Globus pallidus (tissue), 1 donor: ENCODE data around the gene EEF1AKMT2.
"Not testable (repeated sequence)": the region's sequence is repeated elsewhere in the genome, so short reads cannot be mapped to it uniquely, and the experiment has no call there.

ENCODE experiments used
- DNase-seq: peaks from one replicate; pipeline ENCODE4 v3.0.0-alpha.2; 2015; ENCODE audit warnings: low spot score

EEF1AKMT2 gene

DNA sequence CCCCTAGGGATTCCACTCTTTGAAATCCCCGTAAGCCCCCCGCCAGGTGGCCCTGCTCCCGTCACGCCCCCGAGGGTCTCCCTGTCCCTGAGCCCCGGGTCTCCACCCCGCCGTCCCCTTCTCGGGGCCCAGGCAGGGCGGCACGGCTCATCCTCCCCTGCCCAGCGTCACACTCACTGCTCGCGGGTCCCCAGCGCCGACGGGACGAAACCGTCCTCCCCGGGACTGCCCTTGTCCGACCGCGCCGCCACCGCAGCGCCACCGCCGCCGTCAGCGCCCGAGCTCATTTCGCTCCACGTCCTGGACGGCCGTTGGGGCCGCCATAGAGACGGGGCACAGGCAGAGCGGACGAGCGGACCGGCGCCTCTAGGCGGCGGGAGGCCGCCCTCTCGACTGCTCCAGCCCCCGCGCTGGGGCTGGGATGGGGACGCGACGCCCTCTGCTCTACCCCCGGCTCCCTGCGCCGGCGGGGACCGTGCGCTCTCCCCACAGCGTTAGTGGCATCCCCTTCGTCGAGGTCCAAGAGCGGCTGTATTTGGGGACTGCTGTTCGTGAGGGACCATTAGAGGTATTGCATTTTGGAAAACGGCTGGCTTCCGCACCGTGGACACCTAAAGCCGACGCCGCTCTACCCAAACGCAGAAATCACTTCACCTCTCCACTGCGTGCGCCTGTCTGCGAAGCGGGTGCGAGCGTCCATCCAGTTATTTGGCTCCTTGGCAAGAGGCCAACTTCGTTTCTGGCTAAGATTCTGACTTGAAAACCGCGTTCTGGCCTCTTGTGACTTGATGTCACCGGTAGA, at the start of gene EEF1AKMT2:
Gene EEF1AKMT2 (minus strand): TSS at position 341 of the 802 bp plus-strand sequence. CDS start 54 bp downstream, at position 287.
- DNase-seq, result peak; percentile 81

DNA sequence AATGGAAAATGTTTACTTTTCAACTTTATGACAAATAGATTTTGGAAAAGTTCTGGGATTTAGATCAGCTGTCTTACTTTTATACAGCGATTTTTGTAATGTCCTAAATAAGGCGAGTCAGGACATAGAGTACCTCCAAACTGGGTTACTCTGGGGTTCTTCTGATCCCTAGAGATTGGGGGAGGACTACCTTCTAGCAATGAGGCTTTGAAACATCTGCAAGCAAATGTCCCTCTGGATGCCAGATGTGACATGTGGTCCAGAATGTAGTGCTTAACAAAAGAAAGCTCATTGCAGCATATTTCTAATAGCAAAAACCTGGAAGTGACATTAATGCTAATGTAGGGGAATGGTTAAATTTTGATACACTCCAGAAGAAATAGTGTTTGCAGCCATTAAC, 46.0 kb upstream of the EEF1AKMT2 start:
- DNase-seq, result no peak

DNA sequence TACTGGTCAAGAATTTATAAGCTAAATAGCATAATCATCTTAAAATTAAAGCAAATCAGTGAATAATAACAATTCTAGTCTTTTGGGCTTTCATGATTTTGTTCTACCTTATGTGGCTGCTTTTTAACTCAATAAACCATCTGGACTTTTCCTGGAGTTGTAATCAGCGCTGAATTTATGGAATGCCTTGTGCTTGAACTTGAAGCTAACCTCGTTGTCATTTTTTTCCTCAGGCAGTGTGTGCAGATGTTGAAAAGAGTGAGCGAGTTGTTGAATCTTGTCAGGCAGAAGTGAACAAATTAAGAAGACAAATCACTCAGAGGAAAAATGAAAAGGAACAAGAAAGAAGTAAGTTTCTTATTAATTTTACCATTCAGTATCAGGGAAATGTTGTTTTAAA, 39.4 kb upstream of the EEF1AKMT2 start:
- DNase-seq, result no peak

DNA sequence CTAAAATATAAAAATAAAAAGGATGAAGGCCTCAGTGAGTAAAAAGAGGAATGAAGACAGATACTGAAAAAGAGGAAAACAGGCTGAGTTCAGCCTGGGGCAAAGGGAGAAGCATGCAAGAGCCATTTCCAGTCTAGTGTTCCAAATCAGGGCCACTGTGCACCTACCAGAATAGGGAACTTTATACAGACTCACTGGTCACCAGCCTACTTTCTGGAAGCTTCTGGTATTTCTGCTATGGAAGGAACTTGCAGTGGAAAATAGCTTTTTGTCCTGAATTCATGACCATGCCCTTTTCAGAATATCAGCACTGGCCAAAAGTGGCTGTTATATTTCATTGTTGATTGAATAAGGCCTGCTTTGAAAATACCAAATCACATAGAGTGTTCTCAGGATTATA, 38.8 kb upstream of the EEF1AKMT2 start:
- DNase-seq, result peak; percentile 36

DNA sequence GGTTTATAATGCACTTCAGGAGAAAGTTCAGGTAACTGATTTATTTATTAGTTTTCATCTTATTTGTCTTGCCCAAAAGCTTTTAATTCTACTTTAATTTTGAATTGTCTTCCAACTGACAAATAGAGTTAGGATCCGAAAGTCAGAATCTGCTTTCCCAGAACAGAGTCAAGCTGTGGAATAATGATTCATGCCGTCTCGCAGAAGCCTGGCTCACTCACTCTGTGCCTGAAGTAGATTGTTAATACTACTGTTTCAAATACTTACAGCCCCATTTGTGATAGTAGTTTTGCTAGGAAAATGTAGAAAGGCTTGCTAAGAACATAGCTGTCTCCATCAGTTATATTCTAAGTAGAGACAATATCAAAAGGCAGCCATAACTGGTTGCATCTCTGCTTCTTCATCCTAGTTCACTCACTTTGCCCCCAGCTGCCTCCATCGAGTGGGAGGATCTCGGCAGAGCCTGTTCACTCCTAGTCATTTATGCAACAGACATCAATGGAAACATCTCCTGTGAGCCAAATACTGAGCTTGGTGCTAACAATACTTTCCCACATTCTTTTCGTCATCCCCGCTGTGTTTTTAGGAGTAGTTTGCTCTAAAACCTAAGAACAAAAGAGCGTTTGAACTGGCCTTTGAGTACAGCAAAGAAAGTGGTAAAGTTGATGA, 37.9 kb upstream of the EEF1AKMT2 start:
- DNase-seq, result no peak

DNA sequence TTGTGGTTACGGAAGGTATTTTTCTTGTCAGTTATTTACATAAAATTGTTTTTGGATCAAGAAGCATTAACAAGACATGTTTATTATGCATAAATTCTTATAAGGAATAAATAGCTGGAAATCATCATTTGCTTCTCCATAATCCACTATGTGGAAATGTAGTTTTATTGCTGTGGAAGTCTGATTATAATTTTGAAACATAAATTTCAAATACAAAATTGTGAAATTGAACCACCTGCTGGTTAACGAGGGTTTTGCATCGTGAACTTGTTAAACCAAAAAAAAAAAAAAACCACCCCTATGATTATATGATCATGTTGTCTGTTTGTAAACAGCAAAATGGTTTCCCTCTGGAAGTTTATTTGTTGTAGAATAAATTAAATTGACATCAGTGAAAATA, 35.8 kb upstream of the EEF1AKMT2 start:
- no peak for DNase-seq

DNA sequence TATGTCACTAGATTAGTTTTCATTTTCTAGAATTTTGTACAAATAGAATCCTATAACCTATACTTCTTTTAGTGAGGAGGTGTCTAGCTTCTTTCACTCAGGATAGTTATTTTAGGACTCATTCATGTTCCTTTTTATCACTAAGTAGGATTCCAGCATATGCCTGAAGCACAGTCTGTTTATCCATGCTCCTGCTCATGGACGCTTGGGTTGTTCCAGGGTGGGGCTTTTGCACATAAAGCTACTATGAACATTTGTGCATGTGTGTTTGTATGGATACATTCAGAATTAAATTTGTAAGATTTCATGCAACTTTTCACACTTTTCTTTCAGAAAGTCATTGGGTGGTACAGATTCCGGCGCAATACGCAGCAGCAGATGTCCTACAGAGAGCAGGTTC, 34.6 kb upstream of the EEF1AKMT2 start:
- DNase-seq, result no peak

DNA sequence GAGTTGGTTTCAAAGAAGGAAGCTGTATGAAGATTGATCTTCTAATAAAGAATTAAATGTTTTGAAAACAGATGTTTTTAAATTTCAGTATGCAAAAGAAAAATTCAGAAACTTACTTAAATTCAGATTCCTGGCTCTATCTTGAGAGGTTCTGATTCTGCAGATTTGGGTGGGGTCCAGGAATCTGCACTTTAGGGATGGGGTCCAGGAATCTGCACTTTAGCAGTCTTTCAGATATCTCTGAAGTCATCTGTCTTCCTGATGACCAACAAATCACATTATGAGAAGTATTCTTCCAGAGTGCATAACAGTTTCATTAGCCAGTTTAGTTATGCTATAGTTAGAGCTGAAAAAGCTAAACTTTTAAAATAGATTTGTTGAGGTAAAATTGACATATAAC, 34.0 kb upstream of the EEF1AKMT2 start:
- DNase-seq, result no peak

DNA sequence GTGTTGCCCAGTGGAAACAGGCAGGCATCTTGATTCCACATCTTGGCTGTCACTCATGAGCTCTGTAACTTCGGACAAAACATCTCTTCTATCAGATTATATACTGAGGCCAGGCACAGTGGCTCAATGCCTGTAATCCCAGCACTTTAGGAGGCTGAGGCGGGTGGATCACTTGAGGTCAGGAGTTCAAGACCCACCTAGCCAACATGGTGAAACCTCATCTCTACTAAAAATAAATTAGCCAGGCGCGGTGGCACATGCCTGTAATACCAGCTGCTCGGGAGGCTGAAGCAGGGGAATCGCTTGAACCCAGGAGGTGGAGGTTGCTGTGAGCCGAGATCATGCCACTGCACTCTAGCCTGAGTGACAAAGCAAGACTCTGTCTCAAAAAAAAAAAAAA, 33.2 kb upstream of the EEF1AKMT2 start:
- not testable (repeated sequence) for DNase-seq

DNA sequence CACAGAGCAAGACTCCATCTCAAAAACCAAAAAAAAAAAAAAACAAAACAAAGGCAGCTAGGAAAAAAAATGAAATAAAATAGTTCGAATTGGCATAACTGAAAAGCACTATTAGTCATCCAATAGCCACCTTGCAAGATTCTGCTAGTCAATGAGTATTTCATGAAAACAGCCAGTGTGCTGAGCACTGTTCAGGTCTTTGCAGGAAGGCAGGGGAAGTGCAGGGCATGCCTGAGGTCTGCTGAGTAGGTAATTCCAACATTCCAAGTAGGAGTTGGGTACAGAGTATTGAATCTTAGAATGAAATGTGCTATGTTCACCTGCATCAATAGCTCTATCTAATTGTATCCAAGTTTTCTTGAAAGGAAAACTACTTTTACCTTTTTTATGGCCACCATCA, 32.8 kb upstream of the EEF1AKMT2 start:
- DNase-seq, result no peak

DNA sequence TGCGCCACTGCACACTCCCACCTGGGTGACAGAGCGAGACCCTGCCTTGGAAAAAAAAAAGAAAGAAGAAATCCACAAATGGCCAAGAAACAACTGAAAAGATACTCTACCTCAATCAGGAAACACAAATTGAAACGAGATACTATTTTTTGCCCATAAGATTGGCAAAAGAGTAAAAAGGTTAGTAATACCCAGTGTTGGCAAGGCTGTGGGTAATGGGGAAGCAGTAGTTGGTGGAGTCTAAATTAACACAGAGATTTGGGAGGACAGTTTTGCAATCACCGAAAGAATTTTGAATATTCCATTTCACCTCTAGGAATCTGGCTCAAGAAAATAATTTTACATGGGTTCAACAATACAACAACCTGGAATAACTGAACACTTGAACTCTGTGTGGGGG, 29.8 kb upstream of the EEF1AKMT2 start:
- DNase-seq, result no peak

DNA sequence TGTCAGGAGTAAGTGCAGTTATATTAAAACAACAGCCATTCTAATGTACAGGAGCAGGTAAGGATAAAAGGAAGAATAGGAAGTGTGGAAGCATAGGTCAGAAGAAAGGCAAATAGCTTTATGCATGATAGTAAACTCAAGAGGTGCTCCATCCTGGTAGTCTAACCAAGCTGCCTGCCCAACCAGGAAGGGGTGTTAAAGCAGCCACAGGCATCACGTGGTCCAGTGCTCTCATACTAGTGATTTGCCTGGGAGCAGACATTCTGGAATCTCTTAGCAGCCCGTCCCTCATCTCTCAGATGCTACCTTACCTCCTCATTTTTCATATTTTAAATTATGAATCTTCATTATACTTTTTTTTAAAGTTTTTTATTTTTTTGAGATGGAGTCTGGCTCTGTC, 28.4 kb upstream of the EEF1AKMT2 start:
- no peak for DNase-seq

DNA sequence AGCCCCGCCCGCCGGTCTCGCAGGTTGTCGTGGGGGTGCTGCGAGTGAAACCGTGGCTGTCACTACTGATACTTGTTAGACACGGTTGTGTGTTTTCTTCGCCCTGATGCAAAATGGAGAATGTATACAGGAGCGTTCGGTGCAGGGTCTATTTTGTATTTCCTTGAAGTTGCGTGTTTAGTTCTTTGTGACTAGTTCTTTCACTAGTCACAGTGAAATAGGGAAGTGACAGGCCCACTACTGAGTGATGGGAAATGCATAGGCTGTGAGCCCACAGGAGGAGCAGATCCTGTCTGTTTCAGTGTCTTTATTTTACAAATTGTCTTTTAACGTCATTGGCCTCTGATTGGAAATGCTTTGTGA, 10.6 kb upstream of the EEF1AKMT2 start:
- no peak for DNase-seq

DNA sequence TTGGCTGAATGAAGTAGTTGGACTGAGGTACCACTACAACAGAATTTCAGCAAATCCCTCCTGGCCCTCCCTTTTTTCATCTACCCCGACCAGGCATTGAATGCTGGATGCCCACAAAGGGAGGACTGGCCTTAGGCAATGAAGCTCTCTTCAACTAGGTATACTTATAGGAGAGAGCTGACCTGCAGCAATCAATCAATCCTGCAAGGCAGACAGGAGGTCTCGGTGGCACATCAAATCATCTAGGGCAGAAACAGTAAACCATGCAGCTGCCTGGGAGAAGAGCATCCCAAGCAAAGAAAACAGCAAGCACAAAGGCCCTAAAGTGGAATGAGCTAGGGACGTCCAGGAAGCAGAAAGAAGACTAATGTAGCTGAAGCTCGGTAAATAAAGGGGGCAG, 7.5 kb upstream of the EEF1AKMT2 start:
- DNase-seq, result no peak

DNA sequence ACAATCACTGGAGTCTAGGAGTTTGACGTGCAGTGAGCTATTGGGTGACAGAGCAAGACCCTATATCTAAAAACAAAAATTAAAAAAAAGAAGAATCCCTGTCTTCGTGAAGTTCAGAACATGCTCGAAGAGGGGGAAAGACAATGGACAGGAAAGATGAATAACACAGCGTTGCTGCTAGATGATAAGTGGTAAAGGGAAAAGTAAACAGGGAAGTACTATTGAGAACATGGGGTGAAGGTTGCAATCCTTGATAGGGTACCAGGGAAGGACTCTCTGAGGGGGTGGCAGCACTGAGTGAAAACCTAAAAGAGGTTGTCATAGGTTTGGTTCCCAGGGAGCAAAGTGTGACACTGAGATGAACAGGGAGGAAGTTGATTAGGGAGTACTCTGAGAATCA, 7.1 kb upstream of the EEF1AKMT2 start:
- DNase-seq, result no peak

DNA sequence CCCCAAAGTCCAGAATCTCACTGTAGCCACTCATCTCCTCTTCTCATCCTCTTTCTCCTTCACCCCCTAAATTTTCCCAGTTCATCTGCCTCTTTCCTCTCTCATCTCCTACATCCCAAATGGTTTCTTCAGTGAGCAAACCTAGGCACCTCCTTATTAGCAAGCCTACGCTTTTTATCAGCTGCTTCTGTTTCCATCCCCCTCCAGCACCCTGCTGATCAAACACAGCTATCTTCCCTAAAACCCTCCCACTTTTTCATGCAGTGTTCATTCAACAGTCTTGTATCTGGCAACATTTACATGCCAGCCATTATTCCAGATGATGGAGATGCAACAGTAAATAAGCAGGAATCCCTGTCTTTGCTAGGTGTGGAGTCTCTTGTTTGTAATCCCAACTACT, 6.7 kb upstream of the EEF1AKMT2 start:
- no peak for DNase-seq

DNA sequence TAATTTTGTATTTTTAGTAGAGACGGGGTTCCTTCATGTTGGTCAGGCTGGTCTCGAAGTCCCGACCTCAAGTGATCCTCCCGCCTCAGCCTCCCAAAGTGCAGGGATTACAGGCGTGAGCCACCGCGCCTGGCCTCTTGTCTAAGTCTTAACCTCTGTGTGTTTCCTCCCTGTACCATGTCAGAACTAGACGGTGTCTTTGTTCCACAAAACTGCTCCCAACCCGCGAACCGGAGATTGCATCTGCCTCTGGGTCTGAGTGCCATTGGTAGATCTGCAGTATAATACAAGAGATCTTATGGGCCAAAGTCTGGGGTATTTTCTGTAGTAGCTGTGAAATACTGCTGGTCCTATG, 1.3 kb upstream of the EEF1AKMT2 start:
- no peak for DNase-seq

DNA sequence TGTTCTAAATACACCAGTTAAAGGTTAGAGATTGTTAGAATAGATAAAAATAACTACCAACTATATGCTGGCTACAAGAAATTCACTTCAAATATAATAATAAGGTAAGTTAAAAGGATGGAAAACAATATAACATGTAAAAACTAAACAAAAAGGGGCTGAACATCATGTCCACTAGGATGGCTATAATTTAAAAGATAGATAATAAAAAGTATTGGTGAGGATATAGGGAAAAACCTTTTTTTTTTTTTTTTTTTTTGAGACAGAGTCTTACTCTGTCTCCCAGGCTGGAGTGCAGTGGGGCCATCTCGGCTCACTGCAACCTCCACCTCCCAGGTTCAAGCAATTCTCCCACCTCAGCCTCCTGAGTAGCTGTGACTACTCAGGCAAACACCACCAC, 8.8 kb downstream of the EEF1AKMT2 start:
- DNase-seq, result not testable (repeated sequence)

DNA sequence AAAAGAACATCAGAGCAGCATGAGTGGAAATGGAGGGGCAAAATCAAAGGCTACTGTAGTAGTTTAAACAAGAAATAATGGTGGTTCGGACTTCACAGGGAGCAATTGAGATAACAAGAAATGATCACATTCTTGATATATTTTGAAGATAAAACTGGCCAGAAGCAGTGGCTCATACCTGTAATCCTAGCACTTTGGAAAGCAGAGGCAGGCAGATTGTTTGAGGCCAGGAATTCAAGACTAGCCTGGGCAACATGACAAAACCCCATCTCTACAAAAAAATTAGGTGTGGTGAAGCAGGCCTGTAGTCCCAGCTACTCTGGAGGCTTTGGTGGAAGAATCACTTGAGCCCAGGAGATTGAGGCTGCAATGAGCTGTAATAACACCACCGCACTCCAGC, 22.9 kb downstream of the EEF1AKMT2 start:
- DNase-seq, result no peak

DNA sequence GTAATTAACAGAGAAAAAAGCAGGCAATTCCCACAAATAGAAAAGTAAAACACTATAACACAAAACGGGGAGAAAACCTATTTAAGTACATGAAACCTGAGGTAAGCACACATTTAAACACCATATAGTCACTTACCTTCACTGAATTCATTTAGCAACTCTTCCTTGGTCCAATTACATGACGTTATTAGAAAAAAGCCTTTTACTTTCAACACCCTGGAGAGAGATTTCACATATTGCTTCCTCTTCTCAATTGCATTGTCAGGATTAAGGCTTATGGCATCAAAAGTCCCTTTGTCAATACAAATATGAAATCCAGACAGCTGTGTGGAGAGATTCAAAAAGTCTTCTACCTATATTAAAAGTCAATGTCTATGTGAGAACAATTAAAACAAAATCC, 26.4 kb downstream of the EEF1AKMT2 start:
- DNase-seq, result no peak

DNA sequence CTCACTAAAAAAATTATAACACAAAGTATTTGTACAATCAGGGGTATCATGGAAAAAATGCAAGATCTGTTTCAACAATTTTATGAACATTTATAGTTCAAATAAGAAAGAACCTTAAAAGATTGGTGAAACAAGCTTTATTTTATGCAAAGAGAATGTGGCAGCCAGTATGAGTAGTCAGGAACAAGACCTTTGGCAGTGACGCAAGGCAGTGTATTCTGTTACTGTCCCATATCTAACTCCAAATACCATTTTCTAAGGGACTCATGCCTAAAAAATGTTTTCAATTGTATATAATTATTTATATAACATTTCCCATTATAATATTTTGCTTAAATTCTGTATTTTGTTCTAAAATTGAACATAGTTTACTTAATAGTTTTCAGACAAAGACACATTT, 28.4 kb downstream of the EEF1AKMT2 start:
- DNase-seq, result no peak

DNA sequence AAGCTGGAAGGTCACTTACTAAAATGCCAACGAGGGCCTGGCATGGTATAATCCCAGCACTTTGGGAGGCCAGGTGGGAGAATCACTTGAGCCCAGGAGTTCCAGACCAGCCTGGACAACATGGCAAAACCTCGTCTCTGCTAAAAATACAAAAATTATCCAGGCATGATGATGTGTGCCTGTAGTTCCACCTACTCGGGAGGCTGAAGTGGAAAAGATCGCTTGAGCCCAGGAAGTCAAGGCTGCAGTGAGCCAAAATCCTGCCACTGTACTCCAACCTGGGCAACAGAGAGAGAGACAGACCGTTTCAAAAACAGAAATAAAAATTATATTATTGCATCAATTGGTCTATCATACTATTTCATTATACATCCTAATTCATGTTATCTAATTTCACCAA, 29.4 kb downstream of the EEF1AKMT2 start:
- DNase-seq, result no peak

DNA sequence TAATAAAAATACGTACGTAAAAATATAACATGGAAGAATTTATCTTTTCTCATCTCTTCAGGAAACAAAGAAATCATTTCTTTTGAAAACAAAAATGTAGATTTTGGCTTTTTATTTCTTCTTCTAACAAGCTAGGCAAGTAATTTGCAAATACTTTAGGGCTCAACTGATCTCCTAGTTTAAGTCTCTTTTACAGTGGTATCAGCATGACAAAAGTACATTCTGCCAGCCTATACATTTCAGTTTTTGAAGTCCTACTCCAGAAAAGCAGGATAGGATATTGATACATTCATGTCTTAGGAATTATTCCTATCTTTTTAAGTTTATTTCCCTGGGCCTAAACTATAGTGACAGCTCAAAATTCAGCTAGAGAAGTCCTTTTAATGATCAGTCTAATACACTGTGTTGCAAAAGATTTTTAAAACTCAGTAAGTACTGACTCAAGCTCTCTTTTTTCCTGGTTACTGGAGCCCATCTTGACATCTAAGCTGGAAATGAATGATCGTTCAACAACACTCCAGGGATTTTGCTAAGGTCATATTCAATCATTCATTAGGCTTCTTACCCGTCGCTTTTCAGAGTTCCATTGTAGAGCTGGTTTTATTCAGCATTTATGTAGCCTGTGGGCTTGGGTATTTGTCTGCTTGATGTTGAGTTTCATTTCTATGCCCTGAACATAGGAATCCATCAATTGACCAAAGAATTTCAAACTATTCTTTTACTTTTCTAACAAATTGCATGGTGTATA, 35.4 kb downstream of the EEF1AKMT2 start:
- no peak for DNase-seq
